K562 (cell line): ENCODE data around the gene ETNK2. TPM values are rescaled to one million over a fixed set of nuclear protein-coding genes. Genes with fewer than 3 reads are reported as not detected.

Experiments
- ATAC-seq: fragments of 200-7000 bp; cut with Tn5 transposase; 3 replicates; pipeline ENCODE4 v1.9.1; 2020; ENCODE audit warnings: moderate library complexity
- BruUV-seq: library from RNA; stranded (reverse); fragments of 400-500 nt; replicated peaks from 2 replicates; lab custom pipeline; 2021; lab: Mats Ljungman, UMichigan
- CTCF ChIA-PET: fragments of 300-600 bp; formaldehyde crosslinking; extraction: SDS; loops from one replicate; lab custom pipeline; 2021; ENCODE audit warnings: low intra/inter-chr PET ratio; lab: Yijun Ruan, JAX
- POLR2A ChIA-PET: fragments of 300-600, 350-650 bp; sonication (Branson Sonifier 250); formaldehyde crosslinking; extraction: SDS; loops from one replicate; lab custom pipeline; 2021; ENCODE audit warnings: antibody characterized with exemption, inconsistent platforms; lab: Yijun Ruan, JAX
- DNase-seq, 4 experiments: peaks; one replicate each; pipeline versions ENCODE4 v3.0.0 to v3.0.0-alpha.2; 2011 to 2018; ENCODE audit warnings: low spot score in 3 of 4, mixed read lengths in 3 of 4; ENCODE audit errors: extremely low read depth in 1 of 4
- FAIRE-seq: peaks from 2 replicates; lab custom pipeline; 2011; peaks lifted over from hg19 to GRCh38; lab: Jason Lieb, UNC
- H2AFZ ChIP-seq: 2 replicates; pipeline ENCODE4 v1.6.0; 2011; ENCODE audit warnings: low read depth, low read length, control low read depth, inconsistent platforms
- H3K27ac ChIP-seq: fragments of 200-600 bp; 3 replicates; pipeline ENCODE4 v1.8.0; 2011; ENCODE audit warnings: low read depth, mild to moderate bottlenecking, control low read depth, inconsistent platforms, low read length, moderate library complexity, mixed read lengths; ENCODE audit errors: extremely low read depth
- H3K27me3 ChIP-seq, 2 experiments: fragments of 300-600 bp in 1 of 2; 2 replicates in 1 of 2; 3 replicates in 1 of 2; pipeline versions ENCODE4 v1.6.0 to v1.8.0; 2011; ENCODE audit warnings: inconsistent platforms in 2 of 2, low read length in 2 of 2, mild to moderate bottlenecking in 1 of 2, mixed read lengths in 1 of 2, moderate library complexity in 1 of 2; ENCODE audit not compliant: control insufficient read depth in 2 of 2, insufficient read depth in 2 of 2
- H3K36me3 ChIP-seq: fragments of 300-600 bp; 3 replicates; pipeline ENCODE4 v1.8.0; 2011; ENCODE audit warnings: mild to moderate bottlenecking, low read length, inconsistent platforms; ENCODE audit not compliant: control insufficient read depth, insufficient read depth
- H3K4me1 ChIP-seq, 2 experiments: fragments of 200-600 bp in 1 of 2; replicated peaks in 1 of 2; 2 replicates in 1 of 2; 3 replicates in 1 of 2; pipeline versions ENCODE4 v1.5.1 to v1.8.0; 2011; ENCODE audit warnings: inconsistent platforms in 2 of 2, low read length in 2 of 2, mild to moderate bottlenecking in 1 of 2, mixed read lengths in 1 of 2, moderate library complexity in 1 of 2; ENCODE audit not compliant: control insufficient read depth in 2 of 2, insufficient read depth in 2 of 2
- H3K4me2 ChIP-seq: 2 replicates; pipeline ENCODE4 v1.6.1; 2011; ENCODE audit warnings: low read length, control low read depth, inconsistent platforms, mixed read lengths; ENCODE audit not compliant: insufficient read depth
- H3K4me3 ChIP-seq: fragments of 200-600 bp; sonication (generic), shearing (Covaris generic); 2 replicates; pipeline ENCODE4 v1.5.1; 2016; ENCODE audit warnings: control low read depth, inconsistent platforms
- H3K79me2 ChIP-seq: fragments of 200-600 bp; 3 replicates; pipeline ENCODE4 v1.8.0; 2011; ENCODE audit warnings: low read length, inconsistent platforms; ENCODE audit not compliant: control insufficient read depth, insufficient read depth
- H3K9ac ChIP-seq, 2 experiments: 2 replicates each; pipeline versions ENCODE4 v1.6.0 to v1.6.1; 2011; ENCODE audit warnings: low read depth in 2 of 2, low read length in 2 of 2, control low read depth in 1 of 2, inconsistent platforms in 1 of 2, mild to moderate bottlenecking in 1 of 2, mixed read lengths in 1 of 2; ENCODE audit not compliant: insufficient read depth in 1 of 2
- H3K9me1 ChIP-seq: one replicate; pipeline ENCODE4 v1.6.0; 2011; ENCODE audit warnings: inconsistent platforms, mild to moderate bottlenecking, low read length, moderate library complexity; ENCODE audit not compliant: control insufficient read depth, insufficient read depth
- H3K9me3 ChIP-seq: replicated peaks from 2 replicates; pipeline ENCODE4 v1.5.1; 2011; ENCODE audit warnings: low read depth, low read length, inconsistent platforms; ENCODE audit not compliant: control insufficient read depth, insufficient read depth
- H4K20me1 ChIP-seq: replicated peaks from 2 replicates; pipeline ENCODE4 v1.6.1; 2011; ENCODE audit warnings: low read length, inconsistent platforms, mixed read lengths; ENCODE audit not compliant: control insufficient read depth, insufficient read depth
- ELF4 ChIP-seq: fragments of 450-650 bp; formaldehyde crosslinking; IDR thresholded peaks from 2 replicates; pipeline ENCODE4 v1.4.0; 2022; ENCODE audit warnings: missing genetic modification characterization
- FOXA1 ChIP-seq: fragments of 450-650 bp; IDR thresholded peaks from 2 replicates; pipeline ENCODE4 v1.6.1; 2016; ENCODE audit warnings: mild to moderate bottlenecking, borderline replicate concordance
- WGBS: fragments of 100-300 bp; shearing (Covaris generic); methylation state at CpG from one replicate; pipeline ENCODE4 v1.1.6; 2016; ENCODE audit warnings: low coverage, mixed read lengths; ENCODE audit not compliant: insufficient coverage; ENCODE audit errors: missing lambda C conversion rate; 5-methylcytosine and 5-hydroxymethylcytosine counted together
- in situ Hi-C: fragments of 300-500 bp; cut with MboI; formaldehyde crosslinking; loops from 4 replicates; pipeline ENCODE4 v1.15.0; 2018; ENCODE audit warnings: inconsistent platforms, mixed read lengths
- intact Hi-C: fragments of 100-400 bp; cut with micrococcal nuclease; formaldehyde crosslinking; loops from 2 replicates; pipeline ENCODE4 v1.14.2; 2022
- polyA plus RNA-seq, 8 experiments: library from polyadenylated mRNA; depleted of rRNA in 4 of 8; stranded (reverse) in 5 of 8; unstranded in 3 of 8; fragments of >200 nt; fragmentation: Nextera tagmentation in 2 of 8; fragmentation: Illumina TruSeq in 1 of 8; extraction: Ambion mirVana in 2 of 8; extraction: Trizol in 1 of 8; gene quantifications; 2 replicates each; pipeline versions ENCODE4 v1.2.1 to v1.2.3, GENCODE V29; 2011 to 2014; ENCODE audit warnings: inconsistent platforms in 1 of 8, missing spikeins in 1 of 8
- total RNA-seq, 7 experiments: library from RNA; depleted of rRNA in 6 of 7; stranded (reverse); fragments of >200 nt in 6 of 7; fragmentation: Illumina TruSeq in 2 of 7; extraction: Trizol in 2 of 7; gene quantifications; 2 replicates each; pipeline versions ENCODE4 v1.2.1 to v1.2.3, GENCODE V29; 2011 to 2021; ENCODE audit warnings: low replicate concordance in 1 of 7
- TF ChIP-seq, protein P1 (sequence below), 3 experiments: fragments of 200-800 bp in 1 of 3; fragments of 250-450 bp in 1 of 3; fragments of 450-650 bp in 1 of 3; sonication (Bioruptor Pico) in 1 of 3; sonication (Bioruptor generic) in 1 of 3; formaldehyde crosslinking in 1 of 3; IDR thresholded peaks; 2 replicates each; pipeline versions ENCODE4 v1.6.1 to v1.8.0; 2016 to 2022; ENCODE audit warnings: mild to moderate bottlenecking in 2 of 3, missing genetic modification characterization in 2 of 3, missing compliant biosample characterization in 1 of 3, moderate library complexity in 1 of 3

ETNK2 gene
- total and polyA plus RNA-seq, 9 of the 15 experiments (the other 6 are each of a cell fraction or from before 2014, with no cell fraction given) = 0.03 to 0.38 (median 0.13) TPM; not detected in 4

DNA sequence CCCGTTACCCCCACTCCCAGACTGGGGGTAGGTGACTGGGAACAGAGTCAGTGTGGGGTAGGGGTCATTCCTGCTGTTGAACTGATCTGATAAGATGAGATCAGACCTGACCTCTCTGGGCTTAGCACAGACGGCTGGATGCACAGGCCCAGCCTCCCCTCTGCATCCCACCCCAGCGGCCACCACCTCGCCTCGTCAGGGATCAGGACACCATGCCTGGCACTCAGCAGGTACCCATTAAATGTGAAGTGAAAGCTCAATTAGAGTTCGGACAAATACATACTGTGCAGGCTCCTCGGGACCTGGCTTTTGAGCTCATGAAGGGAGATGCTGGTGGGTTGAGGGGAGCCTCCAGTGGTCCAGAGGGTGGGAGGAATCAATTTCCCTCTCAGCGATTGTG lies 63.2 kb downstream of the ETNK2 start:
- H3K4me3 ChIP-seq = no peak overlapping the region
- H3K36me3 ChIP-seq = no peaks in the 10 kb centered on the region
- no peaks in the 10 kb centered on the region for H3K9me1 ChIP-seq
- DNase-seq (no peak), ATAC-seq (no peak), FAIRE-seq (no peak)
- no peak overlapping the region for H3K9ac ChIP-seq
- BruUV-seq = no TSS peak
- H4K20me1 ChIP-seq = peaks cover 3% of the 10 kb centered on the region; the same call in 1 of the 2 replicates
- no peaks in the 10 kb centered on the region for H3K9me3 ChIP-seq
- TF ChIP-seq, protein P1, sequence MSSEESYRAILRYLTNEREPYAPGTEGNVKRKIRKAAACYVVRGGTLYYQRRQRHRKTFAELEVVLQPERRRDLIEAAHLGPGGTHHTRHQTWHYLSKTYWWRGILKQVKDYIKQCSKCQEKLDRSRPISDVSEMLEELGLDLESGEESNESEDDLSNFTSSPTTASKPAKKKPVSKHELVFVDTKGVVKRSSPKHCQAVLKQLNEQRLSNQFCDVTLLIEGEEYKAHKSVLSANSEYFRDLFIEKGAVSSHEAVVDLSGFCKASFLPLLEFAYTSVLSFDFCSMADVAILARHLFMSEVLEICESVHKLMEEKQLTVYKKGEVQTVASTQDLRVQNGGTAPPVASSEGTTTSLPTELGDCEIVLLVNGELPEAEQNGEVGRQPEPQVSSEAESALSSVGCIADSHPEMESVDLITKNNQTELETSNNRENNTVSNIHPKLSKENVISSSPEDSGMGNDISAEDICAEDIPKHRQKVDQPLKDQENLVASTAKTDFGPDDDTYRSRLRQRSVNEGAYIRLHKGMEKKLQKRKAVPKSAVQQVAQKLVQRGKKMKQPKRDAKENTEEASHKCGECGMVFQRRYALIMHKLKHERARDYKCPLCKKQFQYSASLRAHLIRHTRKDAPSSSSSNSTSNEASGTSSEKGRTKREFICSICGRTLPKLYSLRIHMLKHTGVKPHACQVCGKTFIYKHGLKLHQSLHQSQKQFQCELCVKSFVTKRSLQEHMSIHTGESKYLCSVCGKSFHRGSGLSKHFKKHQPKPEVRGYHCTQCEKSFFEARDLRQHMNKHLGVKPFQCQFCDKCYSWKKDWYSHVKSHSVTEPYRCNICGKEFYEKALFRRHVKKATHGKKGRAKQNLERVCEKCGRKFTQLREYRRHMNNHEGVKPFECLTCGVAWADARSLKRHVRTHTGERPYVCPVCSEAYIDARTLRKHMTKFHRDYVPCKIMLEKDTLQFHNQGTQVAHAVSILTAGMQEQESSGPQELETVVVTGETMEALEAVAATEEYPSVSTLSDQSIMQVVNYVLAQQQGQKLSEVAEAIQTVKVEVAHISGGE (CRISPR knock-in tag; IDR thresholded peaks at IDR 0.05) = no peak
- no peak for TF ChIP-seq FOXA1
- no peak for TF ChIP-seq ELF4 (CRISPR knock-in tag)
- H3K27me3 ChIP-seq = peaks cover 25 to 80% of the 10 kb centered on the region in 2 experiments
- H3K27ac ChIP-seq = no peak overlapping the region
- ChIA-PET POLR2A (no interaction called here), CTCF (no interaction called here)
- H3K4me1 ChIP-seq = no peaks in the 10 kb centered on the region
- intact Hi-C loops (no loop called here), in situ Hi-C loops (no loop called here)
- H2AFZ ChIP-seq = no peak overlapping the region
- no peak overlapping the region for H3K4me2 ChIP-seq
- 3% methylated on average over 8 of the region's 8 CpGs for WGBS
- no peaks in the 10 kb centered on the region for H3K79me2 ChIP-seq
